Occipital lobe (tissue), 2 donors: ENCODE measurements around the gene CHN2. TPM values are rescaled to one million over a fixed set of nuclear protein-coding genes. Genes with fewer than 3 reads are reported as not detected.

Source experiments
- DNase-seq: peaks from one replicate; lab custom pipeline; 2025; lab: John Stamatoyannopoulos, UW
- total RNA-seq: library from RNA; depleted of rRNA; stranded (reverse); fragments of >200 nt; gene quantifications from one replicate; pipeline ENCODE4 v1.2.3, GENCODE V29; 2014

CHN2 gene
- total RNA-seq, 1 donor from 2014 or later: 76.3 TPM

DNA sequence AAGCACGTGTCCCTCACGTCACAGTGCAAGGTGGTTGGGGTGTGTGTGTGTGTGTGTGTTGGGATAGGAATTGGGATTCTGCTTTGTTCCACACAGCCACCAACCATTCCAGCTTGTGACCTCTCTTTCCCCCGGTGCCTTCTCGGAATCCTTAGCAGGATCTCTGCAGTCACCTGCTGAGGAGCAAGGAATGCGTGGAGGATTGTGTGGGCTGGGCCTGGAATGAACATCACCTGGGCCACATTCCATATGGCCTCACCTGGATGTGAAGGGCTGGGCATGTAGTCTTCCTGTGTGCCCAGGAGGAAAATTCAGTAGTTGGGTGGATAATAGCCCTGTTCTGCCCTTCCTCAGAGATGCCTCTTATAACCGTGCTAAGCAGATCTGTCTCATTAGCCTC is 113.8 kb downstream of the CHN2 start:
- DNase-seq: no peak

DNA sequence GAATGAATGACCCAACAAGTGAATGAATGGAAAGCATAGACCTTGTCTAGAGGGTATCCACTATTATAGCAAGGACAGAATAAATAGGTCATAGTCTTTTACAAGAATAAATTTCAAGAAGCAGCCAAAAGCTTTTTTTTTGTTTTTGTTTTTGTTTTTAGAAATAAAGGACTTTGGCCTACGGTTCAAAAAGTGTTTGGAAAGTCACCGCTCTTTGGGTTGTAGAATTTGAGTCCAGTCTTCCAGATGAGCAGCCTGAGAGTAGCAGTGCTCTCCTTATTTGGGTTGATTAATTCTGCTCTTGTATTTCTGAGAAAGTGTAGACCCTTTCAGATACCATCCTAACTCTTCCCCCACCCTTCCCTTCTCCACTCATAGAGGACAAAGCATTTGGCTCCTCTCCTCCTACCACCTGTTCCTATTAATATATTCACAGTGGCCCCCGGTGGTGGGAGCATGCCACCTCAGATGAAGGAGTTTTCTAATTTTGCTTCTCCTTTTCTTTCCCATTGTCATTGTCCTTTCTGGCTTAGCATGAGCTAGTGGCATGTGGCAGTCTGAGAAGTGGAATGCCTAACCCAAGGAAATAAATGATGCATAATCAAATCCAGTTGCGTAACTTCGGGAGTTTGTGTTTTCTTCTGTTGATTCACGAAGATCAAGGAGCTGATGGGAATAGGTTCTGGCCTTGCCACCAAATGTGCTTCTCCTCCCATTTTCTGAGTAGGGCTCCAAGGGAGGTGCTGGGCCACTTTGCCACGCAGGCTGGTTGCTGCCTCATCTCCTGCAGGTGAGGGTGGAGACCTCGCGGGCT is 114.7 kb downstream of the CHN2 start:
- no peak for DNase-seq

DNA sequence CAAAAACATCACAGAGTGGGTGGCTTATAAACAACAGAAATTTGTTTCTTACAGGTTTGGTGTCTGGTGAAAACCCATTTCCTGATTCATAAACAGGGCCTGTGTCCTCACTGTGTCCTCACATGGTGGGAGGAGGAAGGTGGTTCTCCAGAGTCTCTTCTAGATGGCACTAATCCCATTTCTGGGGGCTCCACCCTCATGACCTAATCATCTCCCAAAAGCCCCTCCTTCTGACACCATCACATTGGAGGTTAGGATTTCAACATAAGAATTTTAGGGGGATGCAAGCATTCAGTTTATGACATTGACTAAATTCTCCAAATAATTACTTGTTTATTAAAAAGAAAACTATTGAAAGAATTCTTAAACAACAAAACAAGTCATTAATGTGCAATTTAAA is 116.0 kb downstream of the CHN2 start:
- no peak for DNase-seq

DNA sequence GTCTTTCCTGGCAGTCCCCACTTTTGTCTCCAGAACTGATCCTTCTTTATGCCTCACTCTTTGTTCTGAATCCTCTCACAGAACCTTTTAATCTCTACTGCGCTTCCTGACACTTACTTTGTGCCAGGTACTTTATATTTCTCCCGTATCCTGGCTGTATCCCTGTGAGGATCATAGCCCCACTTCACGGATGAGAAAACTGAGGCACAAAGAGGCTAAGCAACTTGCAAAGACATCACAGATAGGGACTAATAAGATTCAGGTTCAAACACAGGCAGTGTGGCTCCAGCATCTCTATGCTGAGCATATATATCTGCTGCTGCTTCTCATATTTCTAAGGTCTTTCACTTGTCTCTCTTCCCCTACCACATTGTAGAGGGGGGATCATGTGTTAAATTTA is 116.7 kb downstream of the CHN2 start:
- no peak for DNase-seq

DNA sequence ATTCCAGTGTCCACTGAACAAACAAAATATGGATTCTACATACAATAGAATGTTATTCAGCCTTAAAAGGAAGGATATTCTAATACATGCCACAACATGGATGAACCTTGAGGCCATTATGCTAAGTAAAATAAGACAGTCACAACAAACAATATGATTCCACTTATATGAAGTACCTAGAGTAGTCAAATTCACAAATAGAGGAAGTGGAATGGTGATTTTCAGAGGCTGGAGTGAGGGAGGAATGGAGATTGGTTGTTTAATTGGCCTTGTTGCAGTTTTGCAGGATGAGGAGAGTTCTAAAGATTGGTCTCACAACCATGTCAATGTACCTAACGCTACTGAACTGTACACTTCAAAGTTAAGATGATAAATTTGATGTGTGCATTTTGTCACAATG is 119.6 kb downstream of the CHN2 start:
- no peak for DNase-seq

DNA sequence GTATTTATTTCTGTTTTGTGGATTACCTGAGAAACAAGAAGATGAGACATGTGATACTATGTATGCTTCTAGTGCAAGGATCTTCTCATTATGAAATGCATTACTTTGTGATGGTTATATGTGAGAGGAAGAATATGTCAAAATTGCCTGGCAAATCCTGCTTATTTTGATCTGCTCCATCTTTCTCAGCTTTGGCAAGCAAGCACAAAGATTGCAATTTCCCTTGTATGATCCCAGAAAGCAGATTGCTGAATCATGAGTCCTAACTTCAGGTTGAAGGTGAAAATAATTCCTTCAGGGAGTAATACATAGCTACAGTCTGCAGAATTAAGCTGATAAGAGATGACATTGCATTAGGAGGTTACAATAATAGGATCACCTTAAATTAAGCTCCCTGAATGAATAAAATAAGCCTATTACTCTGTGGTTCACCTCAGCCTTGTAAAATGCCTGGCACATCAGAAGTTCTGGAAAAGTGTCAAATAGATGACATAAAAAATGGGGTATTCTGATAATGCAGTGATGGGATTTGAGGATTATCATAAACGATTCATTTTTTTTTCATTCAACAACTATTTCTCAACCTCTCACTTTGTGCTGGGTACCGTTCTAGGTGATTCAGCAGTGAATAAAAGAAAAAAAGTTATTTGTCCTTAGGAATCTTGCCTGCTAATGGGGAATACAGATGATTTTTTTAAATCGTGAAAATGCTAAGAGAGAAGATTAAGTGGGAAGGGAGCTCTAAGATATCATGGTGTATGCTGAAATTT is 120.7 kb downstream of the CHN2 start:
- DNase-seq: no peak

DNA sequence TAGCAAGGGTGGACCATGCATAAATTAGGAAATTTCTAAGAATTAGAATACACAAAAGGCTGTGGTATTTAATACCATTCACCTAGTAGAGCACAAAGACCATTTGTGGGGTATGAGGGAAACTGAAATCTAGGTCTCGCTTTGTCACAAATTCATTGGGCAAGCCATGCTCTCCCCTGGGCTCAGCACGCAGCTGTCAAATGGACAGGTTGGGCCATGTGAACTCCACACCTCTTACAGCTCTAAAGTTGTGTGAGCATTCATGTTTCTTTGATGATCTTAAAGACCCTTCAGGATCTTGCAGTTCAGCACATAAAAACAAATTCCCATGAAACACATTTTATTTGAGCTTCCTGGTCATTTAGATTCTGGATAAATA is 121.3 kb downstream of the CHN2 start:
- no peak for DNase-seq

DNA sequence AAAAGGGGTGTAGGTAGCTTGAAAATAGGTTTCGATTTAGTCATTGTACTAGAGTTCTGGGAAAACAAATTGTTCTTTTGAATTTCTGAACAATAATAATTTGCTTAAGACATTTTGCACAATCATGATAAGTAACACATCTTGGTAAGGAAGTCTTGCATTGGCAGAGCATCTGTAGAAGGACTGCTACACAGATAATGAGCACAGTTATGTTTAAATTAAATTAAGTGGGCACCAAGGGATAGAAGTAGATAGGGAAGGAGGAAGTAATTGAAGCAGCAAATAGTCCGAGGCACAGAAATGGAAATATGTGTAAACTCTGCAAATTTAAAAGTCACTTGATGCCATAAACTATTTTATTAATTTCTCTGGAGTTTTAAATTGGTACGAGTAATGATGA is 122.4 kb downstream of the CHN2 start:
- no peak for DNase-seq

DNA sequence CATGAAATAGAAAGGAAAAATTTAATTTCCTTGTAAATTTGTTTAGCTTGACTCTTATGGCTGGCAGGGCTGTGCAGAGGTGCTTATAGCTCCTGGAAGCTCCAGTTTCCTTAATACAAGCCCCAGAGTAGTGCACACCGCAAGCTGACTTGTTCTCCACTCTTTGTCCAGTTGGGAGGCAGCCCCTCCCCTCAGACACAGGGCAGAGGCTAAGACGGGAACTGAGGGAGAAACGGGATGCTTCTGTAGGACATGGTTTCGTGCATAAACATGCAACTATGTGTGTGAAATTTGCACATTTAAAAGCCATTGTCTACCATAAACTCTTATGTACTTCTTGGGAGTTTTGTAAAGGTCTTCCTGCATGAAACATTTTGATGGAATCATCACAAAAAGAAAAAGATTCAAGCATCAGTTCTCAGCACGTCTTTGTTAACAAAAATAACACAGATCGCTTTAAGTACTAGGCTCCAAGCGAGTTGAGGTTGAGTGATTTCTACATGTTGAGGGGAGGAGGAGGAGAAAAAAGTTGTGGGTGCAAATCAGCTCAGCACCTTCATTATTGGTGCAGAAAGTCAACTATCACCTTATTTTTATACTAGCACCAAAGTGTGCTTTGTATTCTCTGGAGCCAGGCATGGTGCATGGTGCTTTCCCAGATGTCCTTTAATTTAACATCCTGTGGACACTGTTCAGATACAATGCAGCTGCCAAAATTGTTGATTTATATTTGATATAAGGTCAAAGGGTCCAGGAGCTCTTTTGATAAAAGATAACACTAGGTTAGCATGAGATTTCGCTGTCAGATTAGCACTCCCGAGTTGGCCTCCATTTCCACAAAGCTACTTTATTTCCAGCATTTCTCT is 124.5 kb downstream of the CHN2 start:
- no peak for DNase-seq

DNA sequence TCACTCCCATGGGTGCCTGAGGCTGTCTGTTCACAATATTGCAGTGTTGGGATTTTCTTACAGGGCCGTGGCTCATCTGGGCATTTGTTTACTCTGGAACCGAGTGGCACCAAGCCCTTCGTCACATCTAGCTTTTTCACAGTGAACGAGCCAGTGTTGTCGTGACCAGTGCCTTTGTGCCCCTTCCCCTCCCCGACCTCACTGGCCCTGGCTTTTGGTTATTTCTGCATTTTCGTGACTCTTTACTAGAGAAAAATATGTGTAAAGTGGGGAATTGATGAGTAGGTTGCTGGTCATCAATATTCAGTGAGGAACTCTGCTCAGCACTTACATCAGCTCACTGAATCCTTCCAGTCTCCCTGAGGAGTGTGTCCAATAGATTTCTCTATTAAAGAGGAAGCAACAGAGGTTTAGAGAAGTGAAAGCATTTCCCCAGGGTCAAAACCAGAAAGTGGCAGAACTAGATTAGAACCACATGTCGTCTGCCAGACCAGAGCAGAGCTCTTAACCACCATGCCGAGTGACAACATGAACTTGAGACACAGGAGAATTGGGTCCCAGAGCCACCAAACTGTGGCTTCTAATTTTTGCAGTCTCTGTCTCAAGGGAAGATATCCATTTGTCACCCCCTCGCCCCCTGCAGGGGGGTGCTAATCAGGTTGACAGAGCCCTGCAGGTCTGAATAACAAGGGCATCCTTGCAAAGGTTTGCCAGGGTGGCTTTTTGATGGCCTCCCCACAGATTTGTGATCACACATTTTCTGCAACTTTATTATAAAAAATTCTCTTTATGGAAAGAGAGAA is 125.3 kb downstream of the CHN2 start:
- DNase-seq: peak; percentile 65

DNA sequence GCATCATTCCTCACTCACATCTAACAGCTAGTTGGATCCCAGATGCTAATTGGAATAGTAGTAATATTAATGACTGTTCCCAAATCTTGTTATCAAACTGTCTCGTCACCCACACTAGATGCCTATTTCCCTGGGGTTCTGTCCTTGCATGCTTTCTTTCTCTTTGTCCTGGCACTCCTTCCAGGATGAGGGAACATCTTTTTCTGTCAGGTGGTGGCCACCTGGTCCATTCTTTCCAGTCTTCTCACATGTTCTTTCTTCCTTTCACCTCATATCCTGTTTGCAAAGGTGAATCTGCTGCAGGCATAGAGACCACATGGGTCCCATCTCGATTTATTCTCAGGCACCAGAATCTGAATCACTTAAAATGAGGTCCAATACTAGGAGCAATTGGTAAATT is 126.0 kb downstream of the CHN2 start:
- DNase-seq: no peak

DNA sequence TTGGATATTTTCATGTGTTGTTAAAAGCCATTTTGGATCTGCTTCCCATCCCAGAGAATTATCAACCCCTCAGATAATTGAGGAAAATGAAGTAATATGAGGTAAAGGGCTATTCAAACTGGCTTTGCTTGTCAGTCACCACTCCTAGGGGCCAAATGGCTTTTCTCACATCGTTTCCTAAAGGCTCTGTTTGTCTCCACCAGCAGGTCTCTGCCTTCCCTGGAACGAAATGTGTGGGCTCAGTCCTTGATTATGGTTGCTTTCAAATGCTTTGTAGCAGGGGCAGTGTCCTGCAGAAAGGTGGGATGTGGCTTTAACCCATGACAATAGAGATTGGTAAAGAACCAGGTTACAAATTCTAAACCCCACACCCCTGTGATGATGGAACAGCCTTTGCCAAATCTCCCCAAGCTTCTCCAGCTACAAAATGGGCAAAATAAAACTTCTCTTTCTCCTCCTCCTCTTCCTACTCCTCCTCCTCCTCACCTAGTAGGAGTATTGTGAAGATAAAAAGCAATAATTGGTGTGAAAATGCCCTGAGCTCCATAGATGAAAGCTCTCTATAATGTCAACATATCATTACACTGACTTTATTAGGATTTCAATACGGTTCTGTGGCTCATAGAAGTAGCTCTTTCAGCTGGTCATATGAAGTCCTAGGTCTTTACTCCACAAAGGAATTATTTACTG is 127.6 kb downstream of the CHN2 start:
- no peak for DNase-seq

DNA sequence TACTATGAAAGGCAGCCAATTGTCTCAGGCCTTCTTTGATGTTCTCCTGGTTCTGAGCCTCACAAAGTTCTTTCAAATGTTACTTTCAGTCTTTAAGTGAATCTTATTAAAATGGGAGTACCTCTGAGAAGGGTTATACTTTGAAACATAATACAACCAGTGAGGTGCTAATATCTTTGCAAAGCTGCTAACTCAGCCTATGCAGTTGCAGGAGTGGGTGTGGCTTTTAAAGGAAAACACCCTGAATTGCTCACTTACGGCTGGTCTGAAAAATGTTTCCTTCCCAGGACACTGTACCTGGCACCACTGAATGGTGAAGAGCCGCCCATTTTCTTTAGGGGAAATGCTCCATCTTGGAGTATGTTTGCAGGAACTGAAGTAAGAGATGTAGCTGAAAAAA is 130.9 kb downstream of the CHN2 start:
- no peak for DNase-seq

DNA sequence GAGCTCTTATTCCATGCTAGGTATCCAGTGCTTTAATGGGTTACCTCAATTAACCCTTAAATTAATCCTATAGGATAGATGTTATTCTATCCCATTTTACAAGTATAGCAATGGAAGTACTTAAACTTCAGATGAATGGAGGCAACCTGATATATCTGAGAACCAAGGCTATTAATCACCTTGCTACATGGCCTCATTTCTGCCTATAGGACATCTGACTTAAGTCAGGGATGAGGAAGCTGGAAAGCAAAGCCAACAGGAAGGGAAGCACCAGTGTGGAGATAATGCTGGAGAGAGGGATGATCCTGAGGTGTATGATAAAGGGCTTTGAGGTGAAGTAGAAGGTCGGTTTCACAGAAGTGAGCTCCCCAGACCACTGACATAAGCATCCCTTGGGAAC is 132.3 kb downstream of the CHN2 start:
- DNase-seq: no peak

DNA sequence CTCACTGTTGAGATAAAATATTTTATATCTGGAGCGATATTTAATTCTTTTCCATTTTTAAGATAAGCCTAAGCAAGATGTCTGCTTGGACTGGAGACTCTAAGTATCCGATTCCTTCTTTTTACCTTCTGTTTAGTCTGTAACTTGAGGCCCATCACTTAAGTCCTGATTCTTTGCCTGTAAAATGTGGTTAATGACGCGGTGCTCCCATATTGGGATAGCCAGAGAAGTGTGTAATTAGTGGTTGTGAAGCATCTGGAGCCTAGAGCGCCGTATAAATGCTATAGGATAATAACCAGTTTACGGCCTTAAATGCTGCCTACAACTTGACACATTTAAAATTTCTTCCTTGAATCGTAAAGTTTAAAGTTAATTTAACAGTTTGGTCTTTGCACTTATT is 132.9 kb downstream of the CHN2 start:
- no peak for DNase-seq

DNA sequence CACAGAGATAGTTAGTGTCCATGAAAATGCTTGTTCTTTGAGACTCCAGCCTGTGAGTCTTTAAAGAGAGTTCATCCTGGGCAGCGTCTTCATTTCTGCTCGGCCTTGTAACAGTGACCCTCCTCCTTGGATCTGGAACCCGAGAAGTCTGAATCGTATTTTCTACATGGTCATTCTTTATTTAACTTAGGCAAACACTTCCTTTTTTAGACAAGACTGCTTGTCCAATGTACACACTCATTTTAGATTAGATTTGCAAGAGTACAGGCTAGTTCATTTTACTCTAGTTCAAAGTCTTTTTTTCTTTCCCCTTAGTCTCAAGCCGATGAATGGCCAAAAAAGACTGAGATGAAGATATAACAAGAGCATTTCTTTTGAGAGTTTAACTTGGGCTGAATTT is 133.5 kb downstream of the CHN2 start:
- DNase-seq: no peak

DNA sequence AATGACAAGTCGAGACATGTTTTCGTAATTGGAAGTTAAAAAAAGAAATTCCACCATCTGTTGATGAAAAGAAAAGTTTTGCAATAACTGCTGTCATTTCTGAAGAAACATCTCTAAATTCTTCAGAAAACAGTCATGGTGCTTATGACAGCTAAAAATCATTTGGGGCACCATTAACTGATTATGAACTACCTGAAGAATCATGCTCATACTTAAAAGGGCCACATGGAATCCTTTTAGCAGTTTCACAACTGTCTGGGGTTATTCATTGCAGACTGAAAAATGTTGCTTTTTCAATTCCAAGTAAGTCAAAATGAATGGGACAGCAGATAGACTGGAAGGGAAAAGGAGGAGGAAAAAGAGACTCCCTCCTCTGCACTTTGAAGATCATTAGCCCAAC is 134.2 kb downstream of the CHN2 start:
- no peak for DNase-seq

DNA sequence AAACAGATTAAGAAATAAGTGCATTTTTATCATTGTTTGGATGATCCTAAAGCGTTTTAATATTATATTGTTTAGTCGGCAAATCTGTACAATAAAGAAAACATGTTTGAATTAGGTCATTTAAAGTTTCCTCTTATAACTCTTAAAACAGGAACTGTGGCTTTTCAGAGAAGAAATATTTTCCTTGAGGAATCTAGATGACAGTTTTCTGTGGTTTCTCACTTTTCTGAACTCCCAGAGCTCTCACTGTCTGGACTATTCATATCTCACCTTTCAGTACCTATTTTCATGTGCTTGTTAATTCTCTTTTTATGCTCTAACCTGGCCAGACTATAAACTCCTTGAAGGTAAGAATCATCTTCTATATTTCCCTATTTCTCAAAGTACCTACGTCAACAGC is 135.1 kb downstream of the CHN2 start:
- no peak for DNase-seq

DNA sequence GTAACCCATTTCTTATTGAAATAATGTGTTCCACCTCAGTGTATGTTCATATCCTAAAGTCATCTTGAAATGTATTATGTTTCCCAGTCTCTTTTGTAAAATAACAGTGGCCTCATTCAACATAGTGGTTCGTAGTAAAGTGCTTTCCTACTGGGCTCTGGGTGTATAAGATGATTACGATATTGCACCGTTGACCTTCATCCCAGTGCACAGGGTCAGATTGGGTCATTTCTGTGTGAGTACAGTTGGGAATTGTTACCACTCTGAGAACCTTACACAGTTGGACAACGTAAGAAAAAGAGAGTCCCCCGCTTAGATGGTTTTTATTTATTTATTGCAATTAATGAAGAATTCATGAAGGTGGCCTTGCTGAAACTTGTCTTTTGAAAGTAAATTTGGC is 135.6 kb downstream of the CHN2 start:
- no peak for DNase-seq

DNA sequence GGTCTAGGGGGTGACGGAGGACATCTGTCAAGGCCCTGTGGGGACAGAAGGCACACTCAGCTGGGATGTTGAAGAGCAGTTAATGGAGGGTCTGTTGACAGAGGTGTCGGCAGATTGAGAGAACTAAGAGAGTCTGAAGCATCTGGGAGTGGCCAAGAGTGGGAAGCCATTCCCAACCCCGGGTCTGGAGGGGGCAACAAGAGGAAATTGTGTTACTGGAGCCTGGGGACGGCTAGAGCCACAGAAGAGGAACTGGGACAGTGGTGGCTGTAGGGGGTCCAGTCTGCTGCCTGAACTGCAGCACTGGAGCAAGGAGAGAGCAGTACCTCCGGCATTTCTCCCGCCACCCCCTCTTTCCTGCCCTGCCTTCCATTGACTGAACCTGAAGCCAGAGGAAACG is 136.6 kb downstream of the CHN2 start:
- DNase-seq: no peak
